Middle frontal gyrus (tissue), 1 donor: ENCODE measurements around the gene SPN.
"Not testable (repeated sequence)": the region's sequence is repeated elsewhere in the genome, so short reads cannot be mapped to it uniquely, and the experiment has no call there.

Source experiments
- DNase-seq: peaks from one replicate; pipeline ENCODE4 v3.0.0-alpha.2; 2015; ENCODE audit warnings: low spot score; ENCODE audit errors: extremely low spot score

The SPN gene

GRCh38 chr16:29701214-29701555 is 38.1 kb downstream of the SPN start:
- no peak for DNase-seq

DNA sequence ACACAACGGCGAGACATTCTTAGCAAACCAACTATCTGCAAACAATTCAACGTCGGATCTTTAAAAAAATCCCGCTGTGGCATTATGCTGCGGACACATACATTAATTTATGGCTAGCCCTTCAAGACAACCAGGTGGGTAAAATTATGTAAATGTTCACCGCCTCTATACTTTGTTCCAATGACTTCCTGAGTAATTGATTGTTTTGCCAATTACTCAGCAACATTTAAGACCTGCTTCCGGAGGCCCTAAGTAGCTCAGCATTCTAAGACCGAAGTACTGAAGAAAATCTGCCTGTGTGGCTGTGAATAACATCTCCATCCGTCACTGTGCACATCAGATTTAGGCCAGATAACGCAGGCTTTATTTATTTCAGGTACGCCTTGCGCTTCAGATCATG is 39.2 kb downstream of the SPN start:
- no peak for DNase-seq

DNA sequence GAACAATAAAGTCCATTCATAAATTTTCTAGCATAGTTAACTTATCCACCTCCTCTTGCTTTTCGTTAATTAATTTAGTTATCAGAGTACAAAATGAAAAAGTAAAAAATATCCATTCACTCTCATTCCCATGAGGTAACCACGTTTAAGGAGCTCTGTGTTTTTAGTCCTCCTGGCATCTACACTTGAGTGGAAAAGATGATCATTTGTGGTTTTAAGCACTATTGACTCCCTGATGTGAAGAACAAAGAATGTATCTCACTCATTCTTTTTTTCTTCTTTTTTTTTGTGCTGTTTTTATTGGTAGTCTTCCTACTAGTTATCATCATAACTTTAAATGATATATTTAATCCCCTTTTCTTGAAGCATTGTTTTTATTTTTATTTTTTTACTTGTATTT is 42.0 kb downstream of the SPN start:
- no peak for DNase-seq

GRCh38 chr16:29707160-29707559 is 44.1 kb downstream of the SPN start:
- not testable (repeated sequence) for DNase-seq

- DNase-seq = no peak
Measured at GRCh38 chr16:29708917-29709600, 46.0 kb downstream of the SPN start.

DNA sequence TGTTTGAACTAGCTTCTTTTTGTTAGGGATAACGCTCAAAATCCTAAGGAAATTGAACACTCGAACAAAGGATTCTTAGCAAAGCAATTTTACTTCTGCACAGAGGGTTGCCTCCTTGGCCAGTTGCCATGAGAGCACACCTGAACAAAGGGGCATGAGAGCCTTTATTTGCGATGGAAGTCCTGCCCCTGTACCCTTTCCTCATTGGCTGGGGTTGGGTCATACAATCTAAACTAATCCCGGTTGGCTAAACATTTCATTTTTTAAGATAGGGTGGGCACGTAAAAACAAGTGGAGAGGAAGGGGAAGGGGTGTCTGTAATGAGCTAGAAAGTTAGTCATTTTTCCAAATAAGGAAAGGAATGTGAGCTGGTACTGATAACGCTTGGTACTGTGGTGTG is 46.6 kb downstream of the SPN start:
- DNase-seq = not testable (repeated sequence)

- peak; percentile 31 for DNase-seq
Measured at GRCh38 chr16:29710227-29711219, 47.5 kb downstream of the SPN start.

DNA sequence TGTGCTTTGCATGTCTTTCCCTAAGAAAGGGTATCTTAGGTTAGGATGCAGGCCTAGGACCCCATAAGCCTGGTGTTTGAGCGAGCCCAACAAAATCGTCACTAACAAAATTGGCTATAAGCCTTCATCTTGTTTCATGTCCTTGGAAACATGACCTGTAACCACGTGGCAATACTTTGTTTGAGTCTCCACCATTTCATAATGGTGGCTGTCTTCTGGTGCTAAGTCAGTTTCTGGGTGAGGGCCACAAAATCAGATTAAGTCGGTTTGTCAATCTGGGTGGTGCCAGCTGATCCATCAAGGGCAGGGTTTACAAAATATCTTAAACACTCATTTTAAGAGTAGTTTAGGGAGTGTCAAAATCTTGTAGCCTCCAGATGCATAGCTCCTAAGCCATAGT is 49.8 kb downstream of the SPN start:
- DNase-seq = no peak

GRCh38 chr16:29714396-29714795 is 51.3 kb downstream of the SPN start:
- DNase-seq = no peak

- DNase-seq = no peak
Measured at GRCh38 chr16:29714972-29715371, 51.9 kb downstream of the SPN start.

DNA sequence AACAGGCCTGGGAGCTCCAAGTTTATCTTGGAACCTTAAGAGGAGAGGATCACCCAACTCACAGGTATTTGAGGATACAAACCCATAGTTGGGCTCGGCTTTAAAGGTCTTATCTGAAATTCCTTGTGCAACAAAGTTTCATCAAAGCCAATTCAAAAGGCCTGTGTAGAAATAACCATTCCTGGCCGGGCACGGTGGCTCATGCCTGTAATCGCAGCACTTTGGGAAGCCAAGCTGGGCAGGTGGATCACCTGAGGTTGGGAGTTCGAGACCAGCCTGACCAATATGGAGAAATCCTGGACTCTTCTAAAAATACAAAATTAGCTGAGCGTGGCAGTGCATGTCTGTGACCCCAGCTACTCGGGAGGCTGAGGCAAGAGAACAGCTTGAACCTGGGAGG is 54.1 kb downstream of the SPN start:
- no peak for DNase-seq

DNA sequence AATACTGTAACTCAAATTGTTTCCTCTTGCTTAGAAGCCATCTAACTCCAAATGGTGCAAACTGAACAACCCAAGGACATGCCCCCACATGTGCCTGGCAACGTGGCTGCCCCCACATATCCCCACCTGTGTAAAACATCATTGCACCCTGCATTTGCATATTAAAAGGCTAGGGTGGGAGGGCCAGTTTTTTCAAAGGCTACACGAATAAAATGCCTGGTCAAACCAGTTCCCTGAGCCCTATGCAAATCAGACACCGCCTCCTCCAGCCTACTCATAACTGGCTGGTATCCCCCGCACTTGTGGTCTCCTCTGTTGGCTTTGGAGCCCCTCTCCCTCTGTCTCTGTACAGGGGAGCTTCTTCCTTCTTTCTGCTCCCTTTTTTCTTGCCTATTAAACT is 56.0 kb downstream of the SPN start:
- DNase-seq = no peak
